Sigmoid colon (tissue), 3 donors: Measurements from ENCODE around the gene CDS1.

Experiments
- POLR2A ChIP-seq, 2 donors: fragments of 450-650 bp; IDR thresholded peaks; one replicate each; pipeline ENCODE4 v1.6.1; 2016; ENCODE audit warnings: antibody characterized with exemption in 2 of 2, mild to moderate bottlenecking in 2 of 2, moderate library complexity in 2 of 2
- TF ChIP-seq, protein P1 (sequence below), 4 experiments: fragments of 450-650 bp in 3 of 4; fragments of 200-600 bp in 1 of 4; IDR thresholded peaks; one replicate each; pipeline ENCODE4 v1.5.1; 2016 to 2019; ENCODE audit warnings: antibody characterized with exemption in 4 of 4, mild to moderate bottlenecking in 3 of 4, moderate library complexity in 2 of 4

DNA sequence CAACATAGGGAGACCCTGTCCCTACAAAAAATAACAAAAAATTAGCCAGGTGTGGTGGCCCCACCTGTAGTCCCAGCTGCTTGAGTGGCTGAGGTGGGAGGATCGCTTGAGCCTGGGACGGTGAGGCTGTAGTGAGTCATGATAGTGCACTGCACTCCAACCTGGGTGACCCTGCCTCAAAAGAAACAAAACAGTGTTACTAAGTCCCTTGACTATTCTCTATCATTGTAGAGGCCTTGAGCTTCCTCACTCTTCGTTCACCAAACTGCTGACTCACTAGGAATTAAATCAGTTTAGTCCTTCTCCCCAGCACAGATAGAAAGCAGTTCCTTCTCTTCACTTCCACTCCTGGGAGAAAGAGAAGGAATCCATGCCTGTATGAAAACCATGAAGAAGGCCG lies 14.5 kb downstream of the CDS1 start:
- TF ChIP-seq, protein P1, sequence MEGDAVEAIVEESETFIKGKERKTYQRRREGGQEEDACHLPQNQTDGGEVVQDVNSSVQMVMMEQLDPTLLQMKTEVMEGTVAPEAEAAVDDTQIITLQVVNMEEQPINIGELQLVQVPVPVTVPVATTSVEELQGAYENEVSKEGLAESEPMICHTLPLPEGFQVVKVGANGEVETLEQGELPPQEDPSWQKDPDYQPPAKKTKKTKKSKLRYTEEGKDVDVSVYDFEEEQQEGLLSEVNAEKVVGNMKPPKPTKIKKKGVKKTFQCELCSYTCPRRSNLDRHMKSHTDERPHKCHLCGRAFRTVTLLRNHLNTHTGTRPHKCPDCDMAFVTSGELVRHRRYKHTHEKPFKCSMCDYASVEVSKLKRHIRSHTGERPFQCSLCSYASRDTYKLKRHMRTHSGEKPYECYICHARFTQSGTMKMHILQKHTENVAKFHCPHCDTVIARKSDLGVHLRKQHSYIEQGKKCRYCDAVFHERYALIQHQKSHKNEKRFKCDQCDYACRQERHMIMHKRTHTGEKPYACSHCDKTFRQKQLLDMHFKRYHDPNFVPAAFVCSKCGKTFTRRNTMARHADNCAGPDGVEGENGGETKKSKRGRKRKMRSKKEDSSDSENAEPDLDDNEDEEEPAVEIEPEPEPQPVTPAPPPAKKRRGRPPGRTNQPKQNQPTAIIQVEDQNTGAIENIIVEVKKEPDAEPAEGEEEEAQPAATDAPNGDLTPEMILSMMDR (IDR thresholded peaks at IDR 0.05), result no peak
- no peak for TF ChIP-seq POLR2A (IDR thresholded peaks at IDR 0.05)
